DOHH2 (cell line): Measurements from ENCODE around the gene TFRC.

Experiments
- H3F3A ChIP-seq: fragments of 200-600 bp; sonication (generic), shearing (Covaris generic); 2 replicates; pipeline ENCODE4 v1.6.0; 2016; ENCODE audit warnings: antibody characterized with exemption, mild to moderate bottlenecking; ENCODE audit not compliant: control insufficient read depth, insufficient read depth
- H3K27ac ChIP-seq: fragments of 200-600 bp; sonication (generic); 2 replicates; pipeline ENCODE4 v1.5.1; 2014; ENCODE audit warnings: low read depth, mild to moderate bottlenecking, low read length, moderate library complexity
- H3K27me3 ChIP-seq: fragments of 200-600 bp; sonication (generic); 2 replicates; pipeline ENCODE4 v1.6.1; 2014; ENCODE audit warnings: mild to moderate bottlenecking, low read length, mixed read lengths; ENCODE audit not compliant: control insufficient read depth
- H3K36me3 ChIP-seq: fragments of 200-600 bp; sonication (generic); 2 replicates; pipeline ENCODE4 v1.6.1; 2014; ENCODE audit warnings: mild to moderate bottlenecking, low read length, moderate library complexity, mixed read lengths; ENCODE audit not compliant: control insufficient read depth
- H3K4me1 ChIP-seq: fragments of 200-600 bp; sonication (generic); 2 replicates; pipeline ENCODE4 v1.6.1; 2014; ENCODE audit warnings: mild to moderate bottlenecking, low read length, mixed read lengths; ENCODE audit not compliant: control insufficient read depth
- H3K4me2 ChIP-seq: fragments of 200-600 bp; sonication (generic); 2 replicates; pipeline ENCODE4 v1.6.0; 2014; ENCODE audit warnings: mild to moderate bottlenecking, low read length, moderate library complexity
- H3K4me3 ChIP-seq: fragments of 200-600 bp; sonication (generic); 2 replicates; pipeline ENCODE4 v1.5.1; 2014; ENCODE audit warnings: mild to moderate bottlenecking, low read length, mixed read lengths
- H3K79me2 ChIP-seq: fragments of 200-600 bp; sonication (generic); 2 replicates; pipeline ENCODE4 v1.6.1; 2014; ENCODE audit warnings: mild to moderate bottlenecking, low read length, mixed read lengths; ENCODE audit not compliant: control insufficient read depth
- H3K9me2 ChIP-seq: fragments of 200-600 bp; sonication (generic); replicated peaks from 2 replicates; pipeline ENCODE4 v1.6.1; 2014; ENCODE audit warnings: mild to moderate bottlenecking, low read length, mixed read lengths; ENCODE audit not compliant: control insufficient read depth
- H3K9me3 ChIP-seq: fragments of 200-600 bp; sonication (generic); 2 replicates; pipeline ENCODE4 v1.6.1; 2014; ENCODE audit warnings: antibody characterized with exemption, low read length, mixed read lengths; ENCODE audit not compliant: control insufficient read depth, insufficient read depth
- H4K20me1 ChIP-seq: fragments of 200-600 bp; sonication (generic); 2 replicates; pipeline ENCODE4 v1.6.0; 2014; ENCODE audit warnings: low read depth, mild to moderate bottlenecking, antibody characterized with exemption, low read length, moderate library complexity; ENCODE audit not compliant: control insufficient read depth, insufficient read depth
- EZH2phosphoT487 ChIP-seq: fragments of 200-600 bp; sonication (generic); IDR thresholded peaks from 2 replicates; pipeline ENCODE4 v1.6.1; 2017; ENCODE audit warnings: borderline replicate concordance, mild to moderate bottlenecking, antibody characterized with exemption, low read length, moderate library complexity, mixed read lengths
- TF ChIP-seq, protein P1 (sequence below): fragments of 200-600 bp; sonication (generic); IDR thresholded peaks from one replicate; pipeline ENCODE4 v1.5.1; 2014; ENCODE audit warnings: antibody characterized with exemption, mild to moderate bottlenecking, low read depth, low read length; ENCODE audit not compliant: poor library complexity, severe bottlenecking

Gene TFRC

DNA sequence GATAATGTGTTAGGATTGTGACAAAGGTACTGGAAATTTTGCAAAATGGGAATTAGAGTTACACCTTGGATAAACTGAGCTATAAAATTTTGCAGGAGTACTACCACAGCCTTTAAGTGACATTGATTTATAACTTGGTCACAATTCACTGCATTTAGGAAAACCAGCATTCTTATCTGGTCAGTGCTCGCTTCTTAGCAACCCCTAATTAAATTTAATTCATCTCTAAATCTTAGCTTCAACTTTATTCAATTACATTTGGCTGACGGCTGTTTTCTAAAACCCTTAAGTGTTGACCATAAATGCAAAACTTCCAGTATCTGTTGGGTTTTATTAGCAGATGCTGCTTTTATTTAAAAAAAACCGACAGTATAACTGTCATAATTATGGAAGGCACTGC lies 31.3 kb downstream of the TFRC start:
- H3K9me2 ChIP-seq = no peaks in the 10 kb centered on the region
- TF ChIP-seq, protein P1, sequence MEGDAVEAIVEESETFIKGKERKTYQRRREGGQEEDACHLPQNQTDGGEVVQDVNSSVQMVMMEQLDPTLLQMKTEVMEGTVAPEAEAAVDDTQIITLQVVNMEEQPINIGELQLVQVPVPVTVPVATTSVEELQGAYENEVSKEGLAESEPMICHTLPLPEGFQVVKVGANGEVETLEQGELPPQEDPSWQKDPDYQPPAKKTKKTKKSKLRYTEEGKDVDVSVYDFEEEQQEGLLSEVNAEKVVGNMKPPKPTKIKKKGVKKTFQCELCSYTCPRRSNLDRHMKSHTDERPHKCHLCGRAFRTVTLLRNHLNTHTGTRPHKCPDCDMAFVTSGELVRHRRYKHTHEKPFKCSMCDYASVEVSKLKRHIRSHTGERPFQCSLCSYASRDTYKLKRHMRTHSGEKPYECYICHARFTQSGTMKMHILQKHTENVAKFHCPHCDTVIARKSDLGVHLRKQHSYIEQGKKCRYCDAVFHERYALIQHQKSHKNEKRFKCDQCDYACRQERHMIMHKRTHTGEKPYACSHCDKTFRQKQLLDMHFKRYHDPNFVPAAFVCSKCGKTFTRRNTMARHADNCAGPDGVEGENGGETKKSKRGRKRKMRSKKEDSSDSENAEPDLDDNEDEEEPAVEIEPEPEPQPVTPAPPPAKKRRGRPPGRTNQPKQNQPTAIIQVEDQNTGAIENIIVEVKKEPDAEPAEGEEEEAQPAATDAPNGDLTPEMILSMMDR = no peak
- no peak for TF ChIP-seq EZH2phosphoT487
- peaks cover 51% of the 10 kb centered on the region for H3F3A ChIP-seq
- H3K36me3 ChIP-seq = peaks cover 77% of the 10 kb centered on the region
- no peaks in the 10 kb centered on the region for H4K20me1 ChIP-seq
- H3K4me1 ChIP-seq = no peaks in the 10 kb centered on the region
- H3K9me3 ChIP-seq = no peaks in the 10 kb centered on the region
- no peak overlapping the region for H3K27ac ChIP-seq
- no peak overlapping the region for H3K4me3 ChIP-seq
- no peaks in the 10 kb centered on the region for H3K27me3 ChIP-seq
- no peaks in the 10 kb centered on the region for H3K79me2 ChIP-seq
- H3K4me2 ChIP-seq = no peak overlapping the region

DNA sequence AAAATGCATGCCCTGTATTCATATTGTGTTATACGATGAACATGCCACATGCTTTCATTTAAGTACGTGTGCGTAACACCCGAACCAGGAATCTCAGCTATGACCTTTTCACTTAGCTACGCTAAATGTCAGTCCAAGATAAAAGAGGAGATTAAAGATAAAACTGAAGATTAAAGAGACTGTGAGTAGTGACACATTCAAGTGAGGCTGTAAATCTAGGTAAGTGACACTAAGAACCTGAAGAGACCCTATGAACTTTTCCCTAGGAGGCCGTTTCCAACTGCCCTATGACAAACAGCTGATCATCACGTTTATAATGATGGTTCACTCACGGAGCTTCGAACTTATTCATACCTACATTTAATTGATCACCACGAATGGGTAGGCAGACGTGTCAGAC lies 32.2 kb downstream of the TFRC start:
- Histone ChIP-seq H3K9me3 (no peaks in the 10 kb centered on the region), H3F3A (peaks cover 51% of the 10 kb centered on the region), H3K4me1 (no peaks in the 10 kb centered on the region), H3K27ac (no peak overlapping the region), H3K36me3 (peaks cover 67% of the 10 kb centered on the region), H3K9me2 (no peaks in the 10 kb centered on the region), H3K27me3 (no peaks in the 10 kb centered on the region), H4K20me1 (no peaks in the 10 kb centered on the region), H3K79me2 (no peaks in the 10 kb centered on the region), H3K4me2 (no peak overlapping the region), H3K4me3 (no peak overlapping the region)
- TF ChIP-seq EZH2phosphoT487 = no peak
- TF ChIP-seq, protein P1 = no peak

DNA sequence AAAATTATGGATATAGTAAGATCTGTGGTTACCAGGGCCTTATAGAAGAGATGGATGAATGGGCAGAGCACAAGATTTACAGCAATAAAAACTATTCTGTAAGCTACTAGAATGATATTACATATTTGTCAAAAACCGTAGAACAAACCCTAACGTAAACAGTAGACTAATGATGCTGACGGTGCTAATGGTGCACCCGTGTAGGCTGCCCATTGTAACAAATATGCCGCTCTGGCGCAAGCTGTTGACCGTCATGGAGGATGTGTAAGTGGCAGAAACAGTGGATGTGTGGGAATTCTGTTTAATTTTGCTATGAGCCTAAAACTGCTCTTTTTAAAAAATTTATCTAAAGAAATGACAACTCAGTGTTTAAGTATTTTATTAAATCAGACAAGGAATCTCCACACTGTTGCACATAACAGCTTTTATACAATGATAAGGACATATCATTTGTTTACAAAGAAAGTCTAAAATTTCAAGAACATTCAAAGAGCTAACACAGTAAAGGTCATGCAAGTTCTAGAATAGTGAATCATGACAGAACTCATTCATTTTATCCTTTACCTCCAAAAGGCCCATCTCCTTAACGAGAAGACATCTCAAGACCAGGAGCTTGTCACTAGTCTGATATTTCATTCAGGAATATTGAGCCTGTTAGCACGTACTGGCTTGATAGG lies 32.8 kb downstream of the TFRC start:
- Histone ChIP-seq H3K79me2 (no peaks in the 10 kb centered on the region), H3K9me3 (no peaks in the 10 kb centered on the region), H3K4me2 (no peak overlapping the region), H3K4me3 (no peak overlapping the region), H3K4me1 (no peaks in the 10 kb centered on the region), H3K36me3 (peaks cover 64% of the 10 kb centered on the region), H3F3A (peaks cover 51% of the 10 kb centered on the region), H4K20me1 (no peaks in the 10 kb centered on the region), H3K27ac (no peak overlapping the region), H3K9me2 (no peaks in the 10 kb centered on the region), H3K27me3 (no peaks in the 10 kb centered on the region)
- TF ChIP-seq, protein P1 = no peak
- TF ChIP-seq EZH2phosphoT487 = no peak
